NCI-H128 (cell line): ENCODE data around the gene EPB41L4B.
"Not testable (repeated sequence)": the region's sequence is repeated elsewhere in the genome, so short reads cannot be mapped to it uniquely, and the experiment has no call there.

Experiments
- DNase-seq: peaks from one replicate; lab custom pipeline; 2025; ENCODE audit not compliant: unreplicated experiment; lab: John Stamatoyannopoulos, UW

Gene EPB41L4B

DNA sequence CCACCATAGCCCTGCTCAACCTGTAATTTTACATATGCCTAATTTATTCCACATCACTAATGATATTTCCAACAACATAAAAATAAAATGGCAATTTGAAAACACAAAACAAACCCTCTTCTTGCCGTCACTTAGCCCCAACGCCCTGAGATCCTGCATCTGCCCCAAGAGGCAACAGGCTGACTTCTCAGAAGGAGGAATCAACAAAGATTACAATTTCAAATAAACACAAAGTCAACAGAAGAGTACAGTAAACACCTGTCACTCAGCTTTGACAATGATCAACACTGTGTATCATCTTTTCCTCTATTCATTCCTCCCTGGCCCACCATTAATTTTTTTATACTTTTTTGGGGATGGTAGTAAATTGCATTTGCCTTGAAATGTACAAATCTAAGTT is 19.8 kb downstream of the EPB41L4B start:
- DNase-seq, result no peak

DNA sequence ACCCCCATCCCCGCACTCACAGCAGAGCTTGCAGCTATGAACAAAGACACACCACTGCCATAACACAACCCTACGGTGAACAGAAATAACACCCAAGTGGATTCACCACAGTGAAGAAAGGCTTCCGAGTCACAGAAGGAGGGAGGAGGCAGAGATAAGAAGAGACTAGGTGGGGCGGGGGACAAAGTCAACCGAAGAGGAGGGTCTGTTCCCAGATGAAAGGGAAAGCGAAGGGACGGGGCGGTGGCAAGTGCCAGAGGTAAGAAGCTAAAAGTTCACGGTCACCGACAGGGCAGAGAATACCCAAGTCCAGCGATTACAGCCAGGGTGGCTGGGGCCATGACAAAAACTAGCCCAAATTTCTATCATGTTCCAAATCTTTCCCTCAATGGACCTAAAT is 21.0 kb downstream of the EPB41L4B start:
- no peak for DNase-seq

DNA sequence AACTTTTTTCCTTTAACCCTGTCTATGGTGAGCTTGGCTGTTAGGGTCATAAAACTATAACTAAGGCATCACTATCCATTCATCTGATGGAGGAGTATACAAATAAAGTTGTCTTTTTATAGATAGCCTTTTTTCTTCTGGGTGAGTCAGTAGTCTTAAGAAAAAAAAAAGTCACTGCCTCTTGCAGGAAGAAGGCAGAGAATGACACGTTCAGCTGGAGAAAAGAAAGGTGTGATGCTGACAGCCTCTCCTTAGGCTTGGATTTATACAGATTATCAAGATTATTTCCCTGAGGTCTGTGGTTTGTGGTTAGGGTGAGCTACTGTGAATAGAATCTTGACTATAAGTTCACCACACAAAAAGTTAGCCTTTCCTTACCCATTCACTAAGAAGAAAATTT is 23.0 kb downstream of the EPB41L4B start:
- DNase-seq, result no peak

DNA sequence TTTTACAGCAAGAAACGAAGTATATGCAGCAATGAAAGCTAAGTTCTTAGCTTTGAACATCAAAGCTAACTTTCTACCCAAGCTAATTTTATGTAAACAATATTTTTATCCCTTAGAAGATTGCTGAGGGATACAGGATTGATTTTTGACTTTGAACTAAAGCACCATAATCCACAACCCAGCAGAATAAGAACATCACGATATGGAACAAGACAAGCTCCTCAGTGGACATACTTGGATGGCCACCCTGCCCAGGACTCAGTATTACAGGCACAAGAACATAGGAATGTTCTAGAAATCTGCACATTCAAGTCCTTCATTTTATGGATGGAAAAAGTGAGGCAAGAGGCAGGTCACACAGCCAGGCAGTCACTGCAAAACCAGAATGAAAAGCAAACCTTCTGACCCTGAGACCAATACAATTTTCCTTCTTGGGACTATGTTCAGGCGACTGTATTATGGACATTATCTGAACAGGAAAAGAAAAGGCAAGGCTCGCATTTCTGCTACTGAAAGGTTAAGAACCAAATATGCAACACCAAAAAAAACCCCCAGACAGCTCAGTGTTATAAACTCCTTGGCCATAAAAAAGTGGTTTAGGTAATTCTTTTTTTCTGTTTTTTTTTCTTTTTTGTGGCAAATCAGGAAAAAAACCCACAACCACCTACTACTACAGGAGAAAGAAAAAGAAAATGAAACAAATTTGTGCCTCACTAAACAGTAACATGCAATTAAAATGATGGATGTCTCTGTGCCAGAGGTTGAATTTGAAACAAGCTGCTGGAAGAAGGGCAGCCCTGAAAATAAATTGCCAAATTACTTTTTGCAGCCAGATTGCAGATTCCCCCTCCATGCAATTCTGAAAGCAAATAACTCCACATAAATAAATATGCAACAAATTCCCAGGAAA is 25.4 kb downstream of the EPB41L4B start:
- DNase-seq, result no peak

DNA sequence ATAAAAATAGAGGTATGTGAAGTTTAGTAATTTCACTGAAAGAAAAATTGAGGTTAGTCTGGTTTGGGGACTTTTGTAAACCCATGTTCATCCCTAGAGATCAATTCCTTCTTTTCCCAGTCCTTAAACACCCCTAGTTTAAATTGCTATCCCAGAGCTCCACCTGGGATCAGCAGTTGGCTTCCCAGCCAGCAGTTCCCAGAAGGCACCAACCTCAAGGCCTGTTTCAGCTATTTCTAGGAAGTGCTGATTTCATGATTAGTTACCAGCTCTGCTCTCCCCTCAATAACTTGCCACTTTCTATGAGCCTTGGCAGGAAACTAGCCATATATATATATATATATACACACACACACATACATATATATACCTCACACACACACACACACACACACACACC is 30.5 kb downstream of the EPB41L4B start:
- no peak for DNase-seq

DNA sequence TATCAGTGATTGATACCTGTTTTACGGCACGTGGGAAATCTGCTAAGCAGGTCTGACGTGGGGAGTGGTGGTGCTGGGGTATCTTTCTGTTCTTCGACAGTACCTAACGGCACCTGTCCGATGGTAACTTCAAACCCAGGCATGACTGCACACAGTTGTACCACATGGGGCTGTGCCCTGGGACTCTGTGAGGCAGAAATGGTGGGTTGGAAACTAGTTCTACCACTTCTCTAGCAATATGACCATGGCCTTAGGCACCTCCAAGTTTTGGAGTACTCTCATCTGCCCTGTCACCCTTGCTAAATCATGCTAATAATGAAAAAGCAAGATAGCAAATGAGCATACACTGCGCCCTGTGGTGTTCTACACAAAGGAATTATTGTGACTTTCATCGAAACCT is 30.9 kb downstream of the EPB41L4B start:
- DNase-seq, result no peak

DNA sequence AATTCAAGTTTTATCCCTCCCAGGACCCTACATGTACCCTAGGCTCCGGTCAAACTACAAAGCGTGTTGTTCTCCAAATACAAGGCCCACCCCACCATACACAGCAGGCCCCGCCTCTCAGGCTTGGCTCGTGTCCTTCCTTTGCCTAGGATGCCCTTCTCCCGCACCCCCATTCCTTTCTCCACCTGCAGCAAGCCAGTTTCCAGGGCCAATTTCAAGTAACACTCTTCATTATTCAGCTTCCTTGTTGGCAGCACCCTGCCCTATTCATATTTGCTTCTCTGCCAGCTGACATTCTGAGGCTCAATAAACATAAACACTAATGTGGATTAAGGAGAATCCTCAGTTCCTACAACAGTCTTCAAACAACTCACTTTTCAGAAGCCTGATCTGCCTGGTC is 31.7 kb downstream of the EPB41L4B start:
- no peak for DNase-seq

DNA sequence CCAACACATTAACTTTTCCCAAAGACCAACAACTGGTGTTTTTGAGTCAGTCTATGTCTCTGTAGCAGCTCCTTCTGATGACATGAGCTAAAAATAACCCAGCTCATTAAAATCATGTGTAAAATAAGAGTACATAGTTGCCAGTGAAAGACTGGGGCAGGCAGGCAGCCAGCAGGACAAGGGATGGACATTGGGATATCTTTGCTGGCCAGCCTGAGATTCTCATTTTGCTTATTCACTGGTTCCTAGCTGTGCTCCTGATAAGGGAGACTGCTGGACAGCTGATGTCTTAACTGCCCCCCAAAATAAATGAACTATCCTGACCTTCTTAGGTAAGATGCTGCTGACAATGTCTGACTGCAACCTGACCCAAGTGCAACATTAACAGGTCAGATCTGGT is 33.9 kb downstream of the EPB41L4B start:
- no peak for DNase-seq

DNA sequence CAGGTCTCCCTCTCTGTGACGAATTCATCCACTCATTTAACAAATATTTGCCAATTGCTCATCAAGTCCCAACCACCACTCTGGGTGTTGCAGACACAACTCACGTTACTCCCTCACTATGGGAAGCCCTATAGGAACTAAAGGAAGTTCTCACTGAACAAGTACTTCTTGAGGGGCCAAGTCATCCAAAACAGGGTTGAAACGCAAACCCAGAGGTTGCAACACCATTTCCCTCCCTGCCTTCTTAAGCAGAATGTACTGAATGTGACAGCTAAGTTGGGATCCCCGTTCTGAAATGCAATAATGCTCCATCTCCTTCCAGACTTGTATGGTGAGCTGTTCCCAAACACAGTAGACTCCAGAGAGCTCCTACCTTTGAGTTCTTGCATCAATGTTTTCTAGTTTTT is 34.3 kb downstream of the EPB41L4B start:
- no peak for DNase-seq

DNA sequence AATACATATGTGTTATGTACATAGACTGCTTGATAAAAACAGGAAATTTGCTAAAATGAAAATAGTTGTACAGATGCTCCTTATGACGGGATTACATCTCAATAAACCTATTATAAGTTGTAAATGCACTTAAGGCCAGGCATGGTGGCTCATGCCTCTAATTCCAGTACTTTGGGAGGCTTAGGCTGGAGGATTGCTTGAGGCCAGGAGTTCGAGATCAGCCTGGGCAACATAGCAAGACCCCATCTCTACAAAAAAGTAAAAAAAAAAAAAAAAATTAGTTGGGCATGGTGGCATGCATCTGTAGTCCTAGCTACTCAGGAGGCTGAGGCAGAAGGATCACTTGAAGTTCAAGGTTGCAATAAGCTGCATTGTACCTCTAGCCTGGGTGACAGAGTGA is 37.2 kb downstream of the EPB41L4B start:
- not testable (repeated sequence) for DNase-seq

DNA sequence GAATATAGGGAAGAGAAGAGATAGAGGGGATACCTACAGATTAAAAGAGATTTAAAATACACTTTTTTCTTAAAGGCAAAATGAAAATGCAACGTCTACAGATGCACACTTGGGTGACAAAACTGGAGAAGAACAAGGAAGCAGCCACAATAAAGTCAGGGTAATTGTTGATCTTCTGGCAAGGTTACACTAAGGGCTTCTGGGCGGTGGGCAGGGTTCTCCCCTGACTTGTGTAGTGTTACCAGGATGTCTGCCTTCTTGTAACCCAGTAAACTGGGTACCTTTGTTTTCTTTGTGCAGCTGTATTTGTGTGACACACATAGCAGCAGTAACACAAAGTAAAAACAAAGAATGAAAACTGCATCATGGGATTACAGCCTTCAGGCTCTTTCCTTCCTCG is 37.8 kb downstream of the EPB41L4B start:
- no peak for DNase-seq

DNA sequence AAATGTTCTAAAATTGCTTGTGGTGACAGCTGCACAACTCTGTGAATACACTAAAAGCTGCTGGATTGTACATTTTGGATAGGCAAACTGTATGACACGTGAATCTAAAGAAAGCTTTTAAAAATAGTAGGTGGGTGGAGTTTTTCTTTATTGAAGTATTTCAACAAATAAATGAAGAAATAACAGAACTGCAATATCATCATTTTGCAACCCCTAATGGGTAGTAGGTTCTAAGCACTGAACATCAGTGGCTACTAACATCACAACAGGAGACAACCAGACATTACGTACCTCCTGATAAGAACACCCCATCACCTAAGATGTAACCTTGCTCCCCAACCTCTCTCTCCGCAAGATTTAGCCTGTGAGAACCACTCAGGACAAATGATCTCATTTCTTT is 38.6 kb downstream of the EPB41L4B start:
- DNase-seq, result no peak

DNA sequence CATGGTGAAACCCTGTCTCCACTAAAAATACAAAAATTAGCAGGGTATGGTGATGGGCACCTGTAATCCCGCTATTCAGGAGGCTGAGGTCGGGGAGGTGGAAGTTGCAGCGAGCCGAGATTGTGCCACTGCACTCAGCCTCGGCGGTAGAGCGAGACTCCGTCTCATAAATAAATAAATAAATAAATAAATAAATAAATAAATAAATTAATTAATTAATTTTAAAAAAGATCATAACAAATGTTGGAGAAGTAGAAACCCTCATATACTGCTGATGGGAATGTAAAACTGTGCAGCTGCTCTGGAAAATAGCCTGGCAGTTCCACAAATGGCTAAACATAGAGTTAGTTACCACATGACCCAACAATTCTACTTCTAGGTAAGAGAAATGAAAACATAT is 39.3 kb downstream of the EPB41L4B start:
- no peak for DNase-seq

DNA sequence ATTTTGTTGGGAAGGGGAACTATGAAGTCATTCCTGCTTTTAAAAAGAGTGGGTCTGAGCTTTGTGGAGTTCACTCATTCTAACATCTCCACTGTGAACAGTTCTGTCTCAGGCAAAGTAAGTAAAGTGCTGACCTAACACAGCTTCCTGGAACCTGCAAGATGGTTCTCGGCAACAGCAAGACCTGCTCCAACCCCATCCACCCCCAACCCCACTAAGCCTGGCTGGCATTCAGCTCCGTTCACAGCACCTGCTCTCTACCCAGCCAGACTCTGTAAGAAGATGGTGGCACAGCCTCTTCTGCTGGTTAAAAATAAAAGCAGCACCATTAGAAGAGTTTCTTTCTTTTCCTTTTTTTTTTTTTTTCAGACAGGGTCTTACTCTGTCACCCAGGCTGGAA is 42.0 kb downstream of the EPB41L4B start:
- DNase-seq, result no peak

DNA sequence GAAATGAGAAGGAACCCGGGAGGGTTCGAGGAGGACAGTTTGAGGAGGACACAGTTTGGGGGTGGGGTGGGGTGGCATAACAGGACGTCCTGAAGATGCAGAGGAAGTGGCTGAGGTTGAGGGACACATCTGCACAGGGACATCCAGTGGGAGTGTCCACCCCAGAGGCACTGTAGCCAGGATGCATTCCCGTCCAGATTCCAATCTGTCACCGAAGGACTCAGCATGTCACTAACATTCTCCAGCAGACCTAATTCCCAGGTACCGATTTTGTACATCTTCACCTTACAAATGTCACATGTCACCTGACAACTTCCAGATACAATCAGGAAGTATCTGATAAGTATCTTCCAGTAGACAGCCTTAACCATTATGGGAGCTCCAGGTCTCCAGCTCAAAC is 42.6 kb downstream of the EPB41L4B start:
- no peak for DNase-seq

DNA sequence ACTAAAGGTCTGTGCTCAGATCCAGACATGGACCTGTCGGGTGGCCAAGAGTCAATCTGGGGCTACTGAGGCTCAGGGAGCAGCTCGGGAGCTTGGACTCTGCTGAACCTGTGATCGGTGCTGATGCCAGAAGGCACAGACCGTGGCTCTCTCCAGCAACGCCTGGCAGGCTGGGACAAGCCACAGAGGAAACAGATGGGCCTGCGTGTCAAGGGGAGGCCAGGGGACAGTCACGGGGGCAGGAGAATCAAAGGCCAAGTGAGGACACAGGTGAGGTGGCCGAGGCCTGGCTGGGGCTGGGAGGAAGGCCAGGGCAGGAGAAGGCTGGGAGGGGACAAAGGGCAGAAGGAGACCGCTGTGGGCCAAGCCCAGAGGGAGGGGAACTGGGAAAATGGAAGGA is 43.4 kb downstream of the EPB41L4B start:
- DNase-seq, result no peak

DNA sequence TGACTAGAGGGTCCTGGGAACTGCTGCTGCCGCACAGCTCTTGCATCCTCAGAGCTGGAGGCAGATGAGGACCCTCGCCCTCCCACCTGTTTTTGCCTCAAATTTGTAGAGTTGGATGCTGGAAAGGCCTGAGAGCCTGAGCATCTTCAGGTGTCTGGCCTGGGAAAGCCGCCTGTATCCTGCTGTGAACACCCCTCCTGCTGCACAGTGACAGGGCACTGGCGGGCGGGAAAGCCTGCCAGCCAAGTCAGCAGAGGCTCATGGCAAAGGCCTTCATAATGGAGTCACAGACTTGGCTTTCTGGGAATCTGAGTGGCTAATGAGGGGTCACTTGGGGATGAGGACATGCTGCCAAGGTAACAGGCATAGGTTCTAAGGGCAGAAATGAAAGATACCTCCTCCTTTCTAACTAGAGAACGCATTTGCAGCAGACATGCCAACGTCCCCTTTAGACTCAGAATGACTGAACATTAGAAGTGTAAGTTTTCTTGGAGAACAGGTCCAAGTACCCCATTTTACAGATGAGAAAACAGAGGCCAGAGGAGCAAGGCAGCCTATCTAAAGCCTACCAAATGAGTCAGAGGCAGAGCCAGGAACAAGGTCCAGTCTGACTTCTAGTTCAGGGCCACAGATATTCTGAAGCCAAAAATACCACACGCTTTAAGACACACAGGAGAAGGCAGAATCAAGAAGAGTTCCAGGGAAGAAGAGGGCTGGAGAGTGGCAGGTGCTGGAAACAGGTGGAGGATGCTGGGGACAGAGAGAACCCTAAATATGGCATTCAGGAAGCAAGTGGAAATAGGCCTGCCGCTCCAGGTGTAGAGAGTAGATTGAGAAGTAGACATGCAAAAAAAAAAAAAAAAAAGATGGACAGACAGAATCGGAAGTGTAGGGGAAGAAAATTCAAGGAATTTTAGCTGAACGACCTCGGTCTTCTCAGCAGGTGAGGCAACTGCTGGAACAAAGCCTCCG is 44.1 kb downstream of the EPB41L4B start:
- DNase-seq, result no peak

DNA sequence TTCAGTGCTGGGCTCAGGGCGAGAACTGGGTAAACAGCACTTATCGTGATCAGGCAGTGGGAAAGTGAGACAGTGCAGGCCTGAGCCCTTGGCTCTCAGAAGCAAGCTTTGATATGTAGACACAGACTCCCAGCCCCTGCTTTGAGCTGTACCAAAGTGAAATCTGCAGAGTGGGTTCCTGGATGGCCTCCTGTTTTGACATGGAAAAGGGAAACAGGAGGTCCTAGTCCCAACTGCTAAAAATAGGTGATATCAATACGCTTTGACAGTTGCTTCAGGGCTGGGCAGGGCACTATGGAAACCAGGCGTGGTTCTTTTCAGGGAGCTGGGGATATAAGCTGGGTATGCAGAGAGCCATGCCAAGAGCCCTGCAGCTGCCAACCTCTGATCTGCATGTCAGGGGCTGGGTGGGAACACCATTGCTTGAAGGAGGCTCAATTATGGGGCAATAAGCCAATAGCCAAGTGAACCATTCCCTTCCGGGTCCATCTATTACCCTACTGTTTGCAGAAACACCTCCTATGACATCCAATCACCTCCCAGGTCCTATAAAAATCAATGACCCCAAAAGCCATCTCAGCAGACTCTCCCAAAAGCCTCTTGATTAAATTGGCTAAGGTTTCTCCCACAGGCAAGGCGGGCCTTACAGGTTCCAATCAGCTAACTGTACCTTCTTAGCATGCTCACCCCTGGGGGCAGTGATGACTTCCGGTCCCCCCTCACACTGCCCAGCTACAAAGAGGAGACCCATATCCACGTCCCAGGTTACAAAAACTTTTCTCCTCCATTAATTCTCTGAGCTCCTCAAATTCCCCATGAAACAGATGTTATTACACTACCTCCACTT is 45.8 kb downstream of the EPB41L4B start:
- no peak for DNase-seq

DNA sequence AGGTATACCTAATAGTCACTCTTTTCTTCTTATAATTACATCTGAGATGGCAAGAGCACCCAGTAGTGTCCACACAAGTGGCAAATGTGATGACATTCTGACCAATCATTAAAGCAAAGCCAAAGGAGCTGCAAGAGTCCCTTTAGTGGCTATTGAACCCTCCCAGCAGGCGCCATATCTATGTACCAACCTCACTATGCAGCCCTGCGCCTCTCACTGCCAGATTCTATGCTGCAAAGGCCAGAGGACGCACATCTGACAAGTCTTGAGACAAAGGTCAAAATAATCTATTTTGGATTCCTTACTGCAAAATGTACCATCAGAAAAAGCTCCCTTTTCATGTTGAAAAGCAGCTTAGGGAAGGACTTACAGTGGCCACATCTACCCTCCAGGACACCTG is 47.0 kb downstream of the EPB41L4B start:
- no peak for DNase-seq

DNA sequence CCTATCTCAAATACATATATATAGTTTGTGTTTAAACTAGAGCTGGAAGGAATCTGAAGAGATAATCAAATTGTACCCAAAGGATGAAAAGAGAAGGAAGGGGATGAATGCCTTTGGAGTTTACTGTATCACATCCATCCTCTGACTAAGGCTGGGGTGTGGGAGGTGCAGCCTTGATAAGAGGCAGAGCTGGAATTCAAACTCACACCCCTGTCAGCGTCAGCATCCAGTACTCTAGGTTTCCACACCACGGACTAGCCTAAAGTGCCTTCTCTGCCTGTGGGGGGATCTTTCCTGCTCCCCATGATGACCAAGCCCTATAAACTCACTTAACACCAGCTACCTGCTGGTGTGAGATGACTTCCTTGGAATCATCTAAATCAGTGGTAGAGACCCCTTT is 48.1 kb downstream of the EPB41L4B start:
- no peak for DNase-seq

DNA sequence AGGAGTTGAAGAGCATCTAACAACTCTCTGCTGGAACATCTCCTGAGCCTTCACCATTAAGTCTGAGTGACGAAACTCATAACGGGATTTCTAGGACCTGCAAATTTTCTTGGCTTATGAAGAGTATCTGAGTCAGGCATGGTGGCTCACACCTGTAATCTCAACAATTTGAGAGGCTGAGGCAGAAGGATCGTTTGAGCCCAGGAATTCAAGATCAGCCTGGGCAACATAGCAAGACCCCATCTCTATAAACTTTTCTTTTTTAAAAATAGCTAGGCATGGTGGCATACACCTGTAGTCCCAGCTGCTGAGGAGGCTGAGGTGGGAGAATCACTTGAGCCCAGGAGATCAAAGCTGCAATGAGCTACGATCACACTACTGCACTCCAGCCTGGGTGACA is 48.8 kb downstream of the EPB41L4B start:
- DNase-seq, result no peak
